ENCODE results near the gene PDE5A.
"Not testable (repeated sequence)": the region's sequence is repeated elsewhere in the genome, so short reads cannot be mapped to it uniquely, and the experiment has no call there.

PDE5A gene

DNA sequence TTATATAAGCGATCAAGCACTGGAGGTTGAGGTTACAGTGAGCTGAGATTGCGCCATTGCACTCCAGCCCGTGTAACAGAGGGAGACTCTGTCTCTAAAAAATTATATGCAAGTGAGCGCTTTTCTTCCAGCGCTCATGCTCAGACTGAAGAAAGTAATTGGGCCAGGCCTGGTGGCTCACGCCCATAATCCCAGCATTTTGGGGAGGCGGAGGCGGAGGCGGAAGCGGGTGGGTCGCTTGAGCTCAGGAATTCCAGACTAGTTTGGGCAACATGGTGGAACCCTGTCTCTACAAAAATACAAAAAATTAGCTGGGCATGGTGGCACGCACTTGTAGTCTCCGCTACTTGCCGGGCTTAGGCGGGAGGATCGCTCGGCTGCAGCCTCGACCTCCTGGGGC is 172.9 kb downstream of the PDE5A start:
- DNase-seq = not testable (repeated sequence)

DNA sequence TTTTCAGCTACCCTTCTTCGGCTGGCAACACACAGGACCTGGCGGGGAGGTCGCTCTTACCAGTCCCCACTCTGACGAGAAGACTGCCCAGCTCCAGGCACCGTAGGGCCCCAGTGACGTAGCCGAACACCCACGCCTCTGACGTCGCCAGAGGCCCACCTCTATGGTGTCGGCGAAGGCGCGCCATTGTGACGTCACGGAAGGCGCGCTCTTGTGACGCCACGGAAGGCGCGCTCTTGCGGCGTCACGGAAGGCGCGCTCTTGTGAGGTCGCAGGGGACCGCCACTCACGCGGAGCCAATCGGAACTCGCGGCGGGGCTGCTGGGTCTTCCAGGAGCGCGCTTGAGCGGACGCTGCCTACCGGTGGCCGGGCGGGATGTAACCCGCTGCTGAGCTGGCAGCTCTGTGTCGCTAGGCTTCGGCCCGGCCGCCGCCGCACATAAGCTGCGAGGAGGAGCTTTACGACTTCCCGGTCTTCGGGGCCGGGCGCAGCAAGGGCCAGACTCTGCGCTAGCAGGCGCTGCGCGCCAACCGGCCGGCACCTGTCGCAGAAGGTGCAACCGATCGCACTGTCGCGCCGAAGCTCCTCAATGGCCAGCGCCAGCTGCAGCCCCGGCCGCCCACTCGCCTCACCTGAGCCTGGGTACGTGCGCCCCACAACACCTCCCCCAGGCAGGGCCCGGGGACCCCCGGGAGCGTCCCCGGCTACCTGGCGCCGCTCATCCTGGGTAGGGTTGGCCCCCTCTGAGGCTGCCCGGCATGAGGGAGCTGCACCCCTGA is 173.9 kb downstream of the PDE5A start:
- DNase-seq = peak; percentile 69

GRCh38 chr4:119454151-119454490 is 174.5 kb downstream of the PDE5A start:
- not testable (repeated sequence) for DNase-seq

DNA sequence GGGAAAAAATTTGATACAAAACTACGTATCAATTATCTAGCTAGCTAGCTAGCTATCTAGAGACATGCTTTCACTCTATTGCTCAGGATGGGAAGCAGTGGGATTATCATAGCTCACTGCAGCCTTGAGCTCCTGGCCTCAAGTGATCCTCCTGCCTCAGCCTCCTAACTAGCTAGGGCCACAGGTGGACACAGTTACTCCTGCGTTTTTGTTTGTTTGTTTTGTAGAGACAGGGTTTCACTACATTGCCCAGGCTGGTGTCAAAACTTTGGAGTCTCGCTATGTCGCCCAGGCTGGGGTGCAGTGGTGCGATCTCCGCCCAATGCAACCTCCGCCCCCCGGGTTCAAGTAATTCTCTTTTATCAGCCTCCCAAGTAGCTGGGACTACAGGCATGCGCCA is 175.3 kb downstream of the PDE5A start:
- not testable (repeated sequence) for DNase-seq

- DNase-seq = not testable (repeated sequence)
Measured at GRCh38 chr4:119449851-119450250, 178.8 kb downstream of the PDE5A start.

Data from NCI-H510A (cell line).